ENCODE data around the gene SGK1.
"Not testable (repeated sequence)": the region's sequence is repeated elsewhere in the genome, so short reads cannot be mapped to it uniquely, and the experiment has no call there.

SGK1 gene

DNA sequence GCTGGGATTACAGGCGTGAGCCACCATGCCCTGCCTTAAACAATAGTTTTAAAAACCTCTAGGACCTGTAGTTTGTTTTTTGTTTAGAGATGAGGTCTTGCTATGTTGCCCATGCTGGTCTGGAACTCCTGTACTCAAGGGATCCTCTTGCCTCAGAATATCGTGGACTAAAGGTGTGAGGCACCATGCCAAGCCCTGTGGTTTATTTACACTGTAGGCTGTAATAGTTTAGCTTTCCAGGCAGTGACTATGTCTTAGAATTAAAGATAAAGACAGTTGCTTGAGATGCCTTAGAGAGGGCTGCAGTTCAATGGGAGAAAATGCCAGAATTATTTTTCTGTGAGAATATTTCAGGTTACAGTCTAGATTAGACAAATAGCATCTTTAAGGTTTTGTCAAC lies 72.9 kb downstream of the SGK1 start:
- H3K27me3 ChIP-seq (replicated peaks; ENCODE audit: control insufficient read depth, insufficient read depth, low read length) = no peaks in the 10 kb centered on the region
- H3K4me3 ChIP-seq (replicated peaks; ENCODE audit: low read depth, low read length) = no peak overlapping the region
- DNase-seq (ENCODE audit: extremely low read depth, insufficient read length) = no peak
- H3K36me3 ChIP-seq (ENCODE audit: control insufficient read depth, insufficient read depth, low read length) = no peaks in the 10 kb centered on the region
- TF ChIP-seq, protein P1, sequence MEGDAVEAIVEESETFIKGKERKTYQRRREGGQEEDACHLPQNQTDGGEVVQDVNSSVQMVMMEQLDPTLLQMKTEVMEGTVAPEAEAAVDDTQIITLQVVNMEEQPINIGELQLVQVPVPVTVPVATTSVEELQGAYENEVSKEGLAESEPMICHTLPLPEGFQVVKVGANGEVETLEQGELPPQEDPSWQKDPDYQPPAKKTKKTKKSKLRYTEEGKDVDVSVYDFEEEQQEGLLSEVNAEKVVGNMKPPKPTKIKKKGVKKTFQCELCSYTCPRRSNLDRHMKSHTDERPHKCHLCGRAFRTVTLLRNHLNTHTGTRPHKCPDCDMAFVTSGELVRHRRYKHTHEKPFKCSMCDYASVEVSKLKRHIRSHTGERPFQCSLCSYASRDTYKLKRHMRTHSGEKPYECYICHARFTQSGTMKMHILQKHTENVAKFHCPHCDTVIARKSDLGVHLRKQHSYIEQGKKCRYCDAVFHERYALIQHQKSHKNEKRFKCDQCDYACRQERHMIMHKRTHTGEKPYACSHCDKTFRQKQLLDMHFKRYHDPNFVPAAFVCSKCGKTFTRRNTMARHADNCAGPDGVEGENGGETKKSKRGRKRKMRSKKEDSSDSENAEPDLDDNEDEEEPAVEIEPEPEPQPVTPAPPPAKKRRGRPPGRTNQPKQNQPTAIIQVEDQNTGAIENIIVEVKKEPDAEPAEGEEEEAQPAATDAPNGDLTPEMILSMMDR (IDR thresholded peaks at IDR 0.05; ENCODE audit: insufficient read depth, low read length, poor library complexity, severe bottlenecking) = no peak

DNA sequence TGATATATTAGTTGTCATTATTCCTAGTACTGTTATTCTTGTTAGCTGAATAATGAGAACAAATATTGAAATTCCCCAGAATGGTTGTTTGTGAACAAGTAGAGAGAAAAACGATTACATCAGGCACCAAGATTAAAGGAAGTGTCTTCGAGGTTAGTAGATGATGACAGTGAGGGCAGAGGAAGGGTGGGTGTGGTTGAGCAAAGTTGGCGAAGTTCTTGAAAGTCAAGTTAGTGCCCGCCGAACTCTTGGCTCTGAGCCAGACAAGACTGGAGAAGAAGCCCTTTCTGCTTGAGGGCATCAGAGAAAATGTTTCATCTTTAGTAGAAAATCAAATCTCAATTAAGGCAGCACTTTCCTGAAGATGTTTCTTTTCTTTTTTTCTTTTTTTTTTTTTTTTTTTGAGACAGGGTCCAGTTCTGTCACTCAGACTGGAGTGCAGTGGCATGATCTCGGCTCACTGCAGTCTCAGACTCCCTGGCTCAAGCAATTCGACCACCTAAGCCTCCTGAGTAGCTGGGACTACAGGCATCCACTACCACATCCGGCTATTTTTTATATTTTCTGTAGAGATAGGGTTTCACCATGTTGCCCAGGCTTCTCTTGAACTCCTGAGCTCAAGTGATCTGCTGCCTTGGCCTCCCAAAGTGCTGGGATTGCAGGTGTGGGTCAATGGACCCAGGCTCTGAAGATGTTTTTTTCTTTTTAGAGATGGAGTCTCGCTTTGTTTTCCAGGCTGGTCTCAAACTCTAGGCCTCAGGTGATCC lies 77.1 kb downstream of the SGK1 start:
- no peaks in the 10 kb centered on the region for H3K27me3 ChIP-seq (replicated peaks; ENCODE audit: control insufficient read depth, insufficient read depth, low read length)
- TF ChIP-seq, protein P1 (IDR thresholded peaks at IDR 0.05; ENCODE audit: insufficient read depth, low read length, poor library complexity, severe bottlenecking) = no peak
- no peaks in the 10 kb centered on the region for H3K36me3 ChIP-seq (ENCODE audit: control insufficient read depth, insufficient read depth, low read length)
- no peak for DNase-seq (ENCODE audit: extremely low read depth, insufficient read length)
- H3K4me3 ChIP-seq (replicated peaks; ENCODE audit: low read depth, low read length) = no peak overlapping the region

DNA sequence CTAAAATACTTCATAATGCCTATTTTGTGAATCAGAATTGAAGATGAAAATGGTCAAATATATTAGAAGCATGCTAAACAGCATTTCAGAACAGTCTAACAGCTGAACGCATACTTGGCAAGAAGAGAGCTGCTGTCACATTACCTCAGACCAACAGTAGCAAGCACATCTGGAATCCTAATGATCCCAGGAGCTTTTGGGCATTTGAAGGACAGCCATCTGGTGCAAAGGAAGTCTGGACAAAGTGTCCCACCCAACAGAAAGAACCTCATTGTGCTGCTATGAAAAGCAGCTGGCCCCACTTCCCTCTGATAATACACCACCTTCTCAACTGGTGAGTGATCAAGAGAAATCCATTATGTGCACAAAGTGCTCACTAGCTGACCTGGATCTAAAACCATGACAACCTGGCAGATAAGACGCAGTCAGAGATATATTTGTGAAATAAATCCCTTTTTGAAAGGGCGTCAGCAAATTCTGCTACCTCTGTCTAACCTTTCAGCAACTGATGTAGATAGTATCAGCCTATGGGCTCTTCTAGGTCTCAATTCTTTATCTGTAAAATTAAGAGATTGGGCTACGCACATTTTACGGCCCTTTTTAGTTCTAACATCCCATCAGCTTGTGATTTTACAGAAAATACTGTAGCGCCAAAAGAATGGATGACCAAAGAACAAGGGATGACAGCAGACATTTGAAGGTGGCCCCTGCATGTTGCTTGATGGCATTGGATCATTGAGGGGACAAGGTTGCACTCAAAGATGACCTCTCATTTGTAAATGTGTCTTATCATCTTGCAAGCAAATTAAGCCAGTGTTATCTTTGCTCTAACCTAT lies 78.7 kb downstream of the SGK1 start:
- Histone ChIP-seq H3K36me3 (ENCODE audit: control insufficient read depth, insufficient read depth, low read length) (no peaks in the 10 kb centered on the region), H3K4me3 (replicated peaks; ENCODE audit: low read depth, low read length) (no peak overlapping the region), H3K27me3 (replicated peaks; ENCODE audit: control insufficient read depth, insufficient read depth, low read length) (no peaks in the 10 kb centered on the region)
- TF ChIP-seq, protein P1 (IDR thresholded peaks at IDR 0.05; ENCODE audit: insufficient read depth, low read length, poor library complexity, severe bottlenecking) = no peak
- DNase-seq (ENCODE audit: extremely low read depth, insufficient read length) = no peak

DNA sequence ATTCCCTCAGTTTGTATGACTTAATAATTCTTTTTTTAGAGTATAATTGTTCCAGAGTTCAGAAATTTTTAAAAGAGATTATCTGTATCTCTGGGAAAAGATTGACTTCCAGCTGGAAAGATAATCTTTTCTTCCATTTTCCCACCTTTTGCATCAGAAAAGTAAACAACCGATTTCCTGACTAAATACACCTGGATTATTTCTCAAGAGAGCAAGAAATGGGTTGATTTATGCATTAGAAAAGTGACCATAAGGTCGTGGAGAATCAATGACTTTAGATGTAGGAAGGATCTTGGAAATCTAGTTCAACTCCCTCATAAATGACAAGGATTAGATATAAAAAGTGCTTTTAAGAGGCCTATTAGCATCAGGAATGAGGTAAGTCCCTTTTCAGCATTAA lies 79.9 kb downstream of the SGK1 start:
- no peak for DNase-seq (ENCODE audit: extremely low read depth, insufficient read length)
- no peaks in the 10 kb centered on the region for H3K27me3 ChIP-seq (replicated peaks; ENCODE audit: control insufficient read depth, insufficient read depth, low read length)
- H3K36me3 ChIP-seq (ENCODE audit: control insufficient read depth, insufficient read depth, low read length) = no peaks in the 10 kb centered on the region
- TF ChIP-seq, protein P1 (IDR thresholded peaks at IDR 0.05; ENCODE audit: insufficient read depth, low read length, poor library complexity, severe bottlenecking) = no peak
- no peak overlapping the region for H3K4me3 ChIP-seq (replicated peaks; ENCODE audit: low read depth, low read length)

DNA sequence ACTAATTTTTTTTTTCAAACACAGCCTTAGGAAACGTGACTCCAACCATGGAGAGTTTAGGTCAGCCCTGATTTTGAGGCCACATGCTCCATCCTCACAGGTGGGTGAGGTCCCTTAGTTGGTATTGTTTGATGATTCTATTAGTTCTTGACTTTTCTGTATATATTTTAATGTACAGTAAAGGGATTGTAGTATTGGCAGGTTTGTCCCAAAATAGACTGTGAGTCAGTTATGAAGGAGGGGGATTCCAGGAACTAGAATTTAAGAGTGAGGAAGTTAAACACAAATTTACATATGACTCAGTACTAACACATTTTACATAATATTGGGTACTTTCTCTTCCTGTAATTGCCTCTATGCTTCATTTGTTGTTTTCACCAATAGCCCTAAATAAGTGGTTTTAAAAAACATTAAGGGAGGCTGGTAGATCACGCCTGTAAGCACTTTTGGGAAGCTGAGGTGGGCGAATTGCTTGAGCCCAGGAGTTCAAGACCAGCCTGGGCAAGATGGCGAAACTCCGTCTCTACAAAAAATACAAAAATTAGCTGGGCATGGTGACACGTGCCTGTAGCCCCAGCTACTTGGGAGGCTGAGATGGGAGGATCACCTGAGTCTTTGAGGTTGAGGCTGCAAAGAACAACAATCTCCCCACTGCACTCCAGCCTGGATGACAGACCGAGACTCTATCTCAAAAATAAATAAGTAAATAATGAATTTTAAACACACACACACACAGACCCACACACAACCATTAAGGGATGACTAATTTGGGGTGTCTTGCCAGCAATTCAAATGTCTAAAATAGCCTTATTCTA lies 81.8 kb downstream of the SGK1 start:
- Histone ChIP-seq H3K4me3 (replicated peaks; ENCODE audit: low read depth, low read length) (no peak overlapping the region), H3K27me3 (replicated peaks; ENCODE audit: control insufficient read depth, insufficient read depth, low read length) (no peaks in the 10 kb centered on the region), H3K36me3 (ENCODE audit: control insufficient read depth, insufficient read depth, low read length) (no peaks in the 10 kb centered on the region)
- TF ChIP-seq, protein P1 (IDR thresholded peaks at IDR 0.05; ENCODE audit: insufficient read depth, low read length, poor library complexity, severe bottlenecking) = no peak
- peak; percentile 76 for DNase-seq (ENCODE audit: extremely low read depth, insufficient read length)

DNA sequence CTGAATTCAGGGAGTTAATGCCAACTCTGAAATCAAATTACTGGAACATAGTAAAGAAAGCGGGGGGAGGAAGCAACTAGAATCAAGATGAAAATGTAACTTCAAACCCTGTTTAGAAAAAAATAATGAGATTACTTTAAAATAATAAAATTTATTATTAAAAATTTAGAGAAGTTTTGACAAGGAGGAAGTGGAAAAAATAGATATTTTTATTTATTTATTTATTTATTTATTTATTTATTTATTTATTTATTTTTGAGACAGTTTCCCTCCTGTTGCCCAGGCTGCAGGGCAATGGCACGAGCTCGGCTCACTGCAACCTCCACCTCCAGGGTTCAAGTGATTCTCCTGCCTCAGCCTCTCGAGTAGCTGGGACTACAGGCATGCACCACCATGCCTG lies 82.6 kb downstream of the SGK1 start:
- H3K4me3 ChIP-seq (replicated peaks; ENCODE audit: low read depth, low read length); DNase-seq (ENCODE audit: extremely low read depth, insufficient read length); H3K36me3 ChIP-seq (ENCODE audit: control insufficient read depth, insufficient read depth, low read length); H3K27me3 ChIP-seq (replicated peaks; ENCODE audit: control insufficient read depth, insufficient read depth, low read length): not testable (repeated sequence)

All from GM06990 (cell line).